ENCODE data around the gene KIAA1671.

Gene KIAA1671

DNA sequence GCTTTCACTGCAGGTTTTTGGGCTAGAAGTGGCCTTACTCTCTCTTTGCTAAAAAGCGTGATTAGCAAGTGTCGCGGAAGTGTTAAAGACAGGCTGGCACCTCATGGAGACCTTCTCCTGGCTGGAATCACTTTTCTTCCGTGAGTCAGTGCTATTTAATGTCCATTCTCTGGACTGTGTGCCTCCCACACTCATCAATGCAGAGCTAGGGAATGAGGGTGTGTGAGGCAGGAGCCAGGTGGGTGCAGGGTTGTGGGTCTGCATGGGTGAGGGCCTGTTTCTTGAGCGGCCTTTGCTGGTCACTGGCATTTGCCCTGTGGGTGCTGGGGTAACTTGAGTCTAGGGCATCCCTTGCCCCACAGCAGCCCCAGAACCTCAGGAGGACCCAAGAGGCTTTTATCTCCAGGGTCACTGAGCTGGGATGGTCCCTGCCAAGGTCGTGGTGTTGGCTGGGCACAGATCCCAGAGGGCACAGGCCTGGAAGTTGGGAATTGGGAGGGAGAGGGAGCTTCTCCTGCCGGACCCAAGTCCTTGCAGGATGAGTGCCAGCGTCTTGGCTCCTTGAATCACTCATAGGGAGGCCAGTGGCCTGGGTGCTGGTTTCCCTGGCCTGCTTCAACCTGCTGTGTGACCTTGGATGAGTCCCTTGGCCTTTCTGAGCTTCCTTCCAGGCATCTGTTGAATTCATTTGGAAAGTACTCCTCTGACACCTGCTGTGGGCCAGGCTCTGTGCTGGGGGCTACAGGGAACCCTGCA is 30.0 kb downstream of the KIAA1671 start:
- DNase-seq, result no peak

DNA sequence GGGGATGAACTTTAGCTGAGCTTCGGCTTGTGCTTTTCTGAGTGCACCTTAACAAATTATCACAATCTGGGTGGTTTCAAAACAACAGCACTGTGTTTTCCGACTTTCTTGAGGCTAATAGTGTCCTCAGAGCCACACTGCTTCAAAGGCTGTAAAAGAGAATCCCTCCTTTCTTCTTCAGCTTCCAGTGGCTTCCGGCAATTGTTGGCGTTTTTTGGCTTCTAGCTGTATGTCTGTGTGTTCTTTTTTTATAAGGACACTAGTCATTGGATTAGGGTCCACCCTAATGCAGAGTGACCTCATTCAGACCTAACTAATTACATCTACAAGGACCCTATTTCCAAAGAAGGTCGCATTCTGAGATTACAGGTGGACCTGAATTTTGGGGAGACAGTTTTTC is 30.6 kb downstream of the KIAA1671 start:
- no peak for DNase-seq

DNA sequence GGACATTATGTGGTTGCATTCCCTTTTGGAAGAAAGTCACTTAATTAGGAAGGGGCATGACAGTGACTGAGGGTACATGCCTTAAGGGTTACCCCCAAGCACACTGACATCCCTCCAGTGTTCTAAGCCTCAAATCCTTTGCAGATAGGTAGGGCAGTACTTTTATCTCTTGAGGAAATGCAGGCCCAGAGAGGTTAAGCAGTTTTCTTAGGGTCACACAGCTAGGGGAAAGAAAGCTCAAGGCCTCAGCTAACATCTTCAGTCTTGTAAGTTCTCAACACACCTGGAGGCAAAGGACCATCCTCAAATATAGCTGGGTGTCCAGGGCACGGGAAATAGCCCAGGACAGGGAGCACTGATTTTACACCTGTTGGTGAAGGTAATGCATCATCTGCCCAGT is 31.6 kb downstream of the KIAA1671 start:
- no peak for DNase-seq

DNA sequence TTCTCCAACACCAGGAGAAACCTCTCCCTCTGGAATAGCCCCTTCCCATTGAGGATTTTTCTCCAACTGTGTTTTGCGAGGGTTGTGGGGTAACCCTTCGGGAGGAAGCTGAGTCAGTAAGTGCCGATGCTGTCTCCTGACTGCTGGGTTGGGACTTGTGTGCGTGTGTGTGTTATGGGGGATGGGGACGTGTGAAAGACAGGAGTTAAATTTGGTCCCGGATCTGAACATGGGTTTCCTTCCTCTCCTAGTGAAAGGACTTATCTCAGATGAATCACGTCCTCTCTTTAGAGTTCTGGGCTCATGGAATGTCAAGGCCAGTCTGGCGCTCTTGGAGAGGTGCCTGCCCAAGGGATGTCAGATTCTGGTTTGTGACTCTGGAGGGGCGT is 33.3 kb downstream of the KIAA1671 start:
- no peak for DNase-seq

DNA sequence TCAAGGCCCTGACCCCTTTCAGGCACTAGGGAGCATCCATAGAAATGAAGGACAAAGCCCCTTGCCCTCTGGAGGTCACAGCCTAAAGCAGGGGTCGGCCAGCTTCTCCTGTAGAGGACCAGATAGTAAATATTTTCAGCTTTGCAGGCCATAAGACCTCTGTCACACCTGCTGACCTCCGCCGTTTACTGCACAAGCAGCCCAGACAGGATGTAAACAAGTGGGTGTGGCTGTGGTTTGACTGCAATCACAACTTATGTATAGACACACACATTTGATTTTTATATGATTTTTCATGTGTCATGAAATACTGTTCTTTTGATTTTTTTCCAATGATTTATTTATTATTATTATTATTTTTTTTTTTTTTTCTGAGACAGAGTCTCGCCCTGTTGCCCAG is 34.3 kb downstream of the KIAA1671 start:
- DNase-seq, result no peak

DNA sequence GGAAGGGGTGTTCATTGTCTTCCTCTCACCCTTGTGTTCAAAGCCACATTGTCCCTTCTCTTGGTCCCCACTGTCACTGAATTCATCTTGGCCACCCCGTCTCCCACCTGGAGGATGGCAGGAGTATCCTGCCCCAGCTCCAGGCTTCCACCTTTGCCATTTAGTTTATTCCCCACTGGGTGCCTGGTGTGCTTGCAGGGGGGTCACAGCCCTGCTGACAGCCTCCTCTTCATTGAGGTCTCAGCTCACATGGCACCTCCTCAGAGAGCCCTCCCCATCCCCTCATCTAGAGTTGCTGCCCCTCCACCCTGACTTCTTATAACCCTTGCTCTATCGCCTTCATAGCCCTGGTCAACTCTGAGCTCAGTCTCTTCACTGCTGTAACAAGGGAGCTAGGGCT is 36.6 kb downstream of the KIAA1671 start:
- no peak for DNase-seq

DNA sequence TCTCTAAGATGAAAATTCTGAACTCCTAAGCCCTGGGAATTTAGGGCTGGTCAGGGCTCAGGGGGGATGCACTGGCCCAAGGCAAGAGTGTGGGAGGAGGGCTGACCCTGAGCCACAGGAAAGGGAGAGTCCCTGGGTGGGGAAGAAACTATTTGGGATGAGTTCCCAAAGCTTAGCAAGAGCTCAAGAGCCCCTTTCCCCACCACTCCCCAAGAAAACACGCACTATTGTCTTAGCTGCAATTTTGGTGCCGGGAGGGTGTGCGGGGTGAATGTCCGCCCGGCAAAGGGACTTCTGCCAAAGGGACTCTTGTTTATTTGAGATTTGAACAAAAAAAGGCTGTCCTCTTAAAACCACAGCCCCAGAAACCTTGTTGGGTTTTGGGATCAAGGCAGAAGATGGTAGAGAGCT is 37.0 kb downstream of the KIAA1671 start:
- no peak for DNase-seq

DNA sequence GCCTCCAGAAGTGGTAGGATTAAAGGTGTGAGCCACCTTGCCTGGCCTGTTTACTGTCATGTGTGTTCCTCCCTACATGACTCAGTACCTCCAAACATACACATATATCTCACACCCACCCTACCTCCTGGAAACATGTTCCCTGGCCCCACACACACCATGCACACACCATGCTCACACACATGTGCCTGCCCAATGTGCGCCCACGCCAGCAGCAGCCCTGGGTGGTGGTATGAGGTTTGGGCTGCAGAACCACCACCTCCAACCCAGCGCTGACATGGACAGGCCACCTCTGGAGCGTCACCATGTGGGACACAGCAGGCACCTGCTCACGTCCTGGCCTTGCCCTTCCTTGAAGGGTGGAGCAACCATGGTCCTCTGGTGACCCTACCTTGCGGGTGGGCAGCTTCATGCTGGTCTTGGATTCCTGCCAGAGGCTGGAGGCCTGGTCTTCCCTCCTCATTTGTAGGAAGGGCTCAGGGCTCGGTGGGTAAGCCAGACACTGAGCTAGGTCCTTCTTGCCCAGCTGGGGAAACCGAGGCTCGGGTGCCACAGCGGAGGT is 37.9 kb downstream of the KIAA1671 start:
- DNase-seq, result no peak

DNA sequence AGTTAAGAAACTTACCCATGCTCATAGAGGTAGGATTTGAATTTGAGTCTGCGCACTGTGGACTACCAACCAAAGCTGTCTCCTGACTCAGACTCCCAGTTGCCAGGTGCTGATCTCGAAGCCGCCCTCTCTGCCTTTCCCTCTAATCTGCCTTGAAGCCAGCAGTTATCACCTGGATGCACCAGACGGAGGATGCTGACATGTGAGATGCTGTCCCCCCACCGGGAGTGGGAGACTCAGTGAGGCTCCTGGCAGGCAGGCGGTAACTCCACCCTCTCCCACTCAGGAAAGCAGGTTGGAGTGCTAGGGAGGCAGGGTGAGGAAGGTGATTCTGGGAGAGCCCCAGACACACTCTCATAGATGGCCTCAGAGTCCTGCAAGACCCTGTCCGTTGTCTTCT is 40.4 kb downstream of the KIAA1671 start:
- DNase-seq, result no peak

DNA sequence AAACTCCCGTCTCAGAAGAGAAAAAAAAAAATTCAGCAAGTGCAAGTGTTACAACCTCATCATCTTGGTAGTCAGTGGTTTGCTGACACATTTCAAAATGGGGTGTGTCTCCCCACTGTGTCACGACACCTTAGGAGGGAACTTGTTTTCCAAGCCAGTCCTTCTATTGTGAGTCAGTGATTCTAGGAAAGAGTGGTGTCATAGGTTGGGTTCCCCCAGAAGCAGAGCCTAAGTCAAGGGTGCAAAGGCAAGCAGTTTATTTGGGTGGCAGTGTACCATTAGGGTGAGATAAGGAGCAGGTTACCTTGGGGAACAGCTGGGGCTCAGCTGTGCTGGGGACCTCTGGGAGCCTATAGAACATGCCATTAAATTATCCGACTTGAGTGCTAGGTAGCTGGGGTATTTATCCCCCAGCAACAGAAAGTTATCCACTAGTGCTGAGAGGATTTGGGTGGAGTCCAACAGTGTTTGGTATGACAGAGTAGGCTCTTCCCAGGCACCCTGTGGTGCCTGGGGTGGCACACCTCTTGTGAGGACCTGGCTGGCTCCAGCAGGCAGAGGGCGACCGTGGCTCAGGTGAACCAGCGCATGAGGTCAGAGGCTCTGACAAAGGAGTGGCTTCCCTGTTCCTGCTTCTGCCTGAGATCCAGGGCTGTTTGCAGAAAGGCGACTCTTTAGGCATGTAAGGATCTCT is 41.7 kb downstream of the KIAA1671 start:
- DNase-seq, result peak; percentile 16

DNA sequence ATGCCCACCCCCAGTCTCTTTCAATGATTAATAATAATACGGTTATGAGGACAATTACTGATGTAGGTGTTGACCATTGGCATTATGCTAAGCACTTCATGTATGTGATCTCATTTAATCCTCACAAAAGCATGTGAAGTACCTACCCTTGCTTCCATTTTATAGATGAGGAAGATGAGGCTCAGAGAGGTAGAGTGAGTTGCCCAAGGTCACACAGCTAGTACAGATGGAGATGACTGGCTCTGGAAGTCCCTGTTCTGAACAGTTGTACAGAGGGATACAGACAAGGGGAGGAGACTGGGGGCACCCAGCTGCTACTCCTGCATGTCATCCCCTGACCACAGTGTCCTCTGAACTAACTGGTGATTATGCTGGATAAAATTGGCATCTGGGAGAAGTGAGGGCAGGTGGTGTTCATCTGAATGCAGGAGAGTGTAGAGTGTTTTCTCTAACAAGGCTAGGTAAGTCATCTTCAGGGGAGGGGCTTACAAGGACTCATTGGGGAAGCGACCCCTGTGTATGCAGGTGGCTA is 43.2 kb downstream of the KIAA1671 start:
- DNase-seq, result no peak

DNA sequence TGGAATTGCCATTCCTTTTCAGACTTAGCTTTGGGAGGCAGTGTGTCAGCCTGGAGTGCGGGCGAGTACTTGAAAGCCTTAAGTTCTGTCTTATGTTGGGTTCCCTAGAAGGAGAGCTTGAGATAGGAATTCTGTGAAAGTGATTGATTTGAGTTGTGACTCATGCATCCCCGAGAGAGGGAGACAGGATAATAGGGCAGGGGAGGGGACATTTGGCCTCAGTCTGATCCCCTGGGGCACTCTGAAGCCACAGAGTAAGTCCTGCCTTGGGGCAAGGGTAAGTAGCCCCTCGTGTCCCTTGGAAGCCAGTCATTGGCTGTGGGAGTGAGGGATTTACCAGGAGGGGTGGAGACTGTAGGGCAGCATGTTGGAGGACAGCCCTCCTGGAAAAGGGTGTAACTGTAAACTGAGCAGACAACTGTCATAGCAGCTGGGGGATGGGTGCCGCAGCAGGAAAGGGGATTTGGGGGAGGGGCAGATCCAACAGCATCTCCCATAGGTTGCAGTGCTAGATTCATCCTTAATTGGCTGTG is 44.0 kb downstream of the KIAA1671 start:
- DNase-seq, result no peak

DNA sequence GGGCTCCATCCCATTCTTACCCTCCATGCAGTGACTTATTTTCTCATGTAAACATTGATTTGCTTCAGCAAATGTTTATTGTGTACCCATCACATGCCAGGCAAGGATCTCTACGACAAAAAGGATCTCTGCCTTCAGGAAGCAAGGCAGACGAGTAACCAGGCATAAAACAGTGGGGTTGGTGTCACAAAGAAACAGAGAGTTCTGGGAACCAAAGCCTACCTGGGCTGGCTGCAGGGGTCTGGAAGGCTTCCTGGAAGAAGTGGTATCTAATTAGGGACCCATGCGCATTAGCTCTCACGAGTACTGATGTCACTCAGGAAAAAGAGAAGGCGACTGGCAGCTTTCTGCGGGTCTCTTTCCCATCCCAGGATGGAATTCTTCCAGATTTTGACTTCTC is 44.5 kb downstream of the KIAA1671 start:
- DNase-seq, result no peak

DNA sequence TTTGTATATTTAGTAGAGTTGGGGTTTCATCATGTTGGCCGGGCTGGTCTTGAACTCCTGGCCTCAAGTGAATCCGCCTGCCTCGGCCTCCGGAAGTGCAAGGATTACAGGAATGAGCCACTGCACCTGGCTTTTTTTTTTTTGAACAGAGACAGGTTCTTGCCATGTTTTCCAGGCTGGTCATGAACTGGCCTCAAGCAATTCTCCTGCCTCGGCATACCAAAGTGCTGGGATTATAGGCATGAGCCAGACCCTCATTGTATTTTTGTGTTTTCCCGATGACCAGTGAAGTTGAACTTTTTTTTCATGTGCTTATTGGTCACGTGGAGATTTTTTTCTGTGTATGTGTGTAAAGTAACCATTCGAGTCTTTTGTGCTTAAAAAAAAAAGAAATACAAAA is 48.2 kb downstream of the KIAA1671 start:
- DNase-seq, result no peak

DNA sequence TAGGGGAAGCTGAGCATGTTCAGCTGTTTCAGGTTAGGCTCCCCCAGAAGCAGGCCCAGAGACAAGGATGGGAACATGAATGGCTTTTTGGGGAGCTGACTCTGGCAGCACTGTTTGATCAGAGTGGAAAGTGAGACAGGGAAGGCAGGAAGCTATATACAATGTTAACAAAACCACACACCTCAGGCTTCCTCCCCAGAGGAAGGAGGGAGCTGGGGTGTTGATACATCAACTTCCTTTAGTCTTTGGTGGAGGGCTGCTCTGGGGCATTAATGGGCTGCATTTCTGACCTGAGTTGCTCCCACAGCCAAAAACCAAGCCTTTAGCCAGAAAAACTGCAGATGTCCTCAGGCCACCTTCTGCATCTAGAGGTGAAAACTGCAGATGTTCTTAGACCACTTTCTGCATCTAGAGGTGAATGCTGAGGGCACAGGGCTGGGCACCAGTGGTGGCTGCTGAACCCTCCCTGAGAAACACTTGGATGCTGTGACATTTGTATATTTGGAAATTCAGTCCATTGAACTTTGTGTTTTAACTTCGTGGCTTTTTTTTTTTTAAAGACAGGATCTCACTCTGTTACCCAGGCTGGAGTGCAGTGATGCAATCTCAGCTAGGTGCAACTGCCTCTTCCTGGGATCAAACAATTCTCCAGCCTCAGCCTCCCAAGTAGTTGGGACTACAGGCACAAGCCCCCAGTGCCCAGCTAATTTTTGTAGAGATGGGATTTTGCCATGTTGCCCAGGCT is 49.9 kb downstream of the KIAA1671 start:
- DNase-seq, result no peak

DNA sequence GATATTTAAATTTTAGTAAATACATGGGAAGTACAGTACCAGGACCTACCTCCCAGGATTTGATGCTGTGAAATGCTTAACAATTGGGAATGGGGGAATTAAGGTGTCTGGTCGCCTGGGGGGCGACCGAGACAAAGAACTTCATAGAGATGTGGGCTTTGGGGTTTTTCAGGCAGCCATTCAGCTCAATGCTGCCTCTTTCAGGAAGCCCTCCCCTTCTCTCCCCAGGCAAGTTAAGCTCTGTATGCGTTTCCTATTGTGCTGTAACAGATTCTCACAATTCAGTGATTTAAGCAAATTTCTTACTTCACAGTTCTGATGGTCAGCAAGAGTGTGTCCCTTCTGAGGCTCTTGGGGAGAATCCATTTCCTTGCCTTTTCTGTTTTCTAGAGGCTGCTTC is 53.8 kb downstream of the KIAA1671 start:
- no peak for DNase-seq

DNA sequence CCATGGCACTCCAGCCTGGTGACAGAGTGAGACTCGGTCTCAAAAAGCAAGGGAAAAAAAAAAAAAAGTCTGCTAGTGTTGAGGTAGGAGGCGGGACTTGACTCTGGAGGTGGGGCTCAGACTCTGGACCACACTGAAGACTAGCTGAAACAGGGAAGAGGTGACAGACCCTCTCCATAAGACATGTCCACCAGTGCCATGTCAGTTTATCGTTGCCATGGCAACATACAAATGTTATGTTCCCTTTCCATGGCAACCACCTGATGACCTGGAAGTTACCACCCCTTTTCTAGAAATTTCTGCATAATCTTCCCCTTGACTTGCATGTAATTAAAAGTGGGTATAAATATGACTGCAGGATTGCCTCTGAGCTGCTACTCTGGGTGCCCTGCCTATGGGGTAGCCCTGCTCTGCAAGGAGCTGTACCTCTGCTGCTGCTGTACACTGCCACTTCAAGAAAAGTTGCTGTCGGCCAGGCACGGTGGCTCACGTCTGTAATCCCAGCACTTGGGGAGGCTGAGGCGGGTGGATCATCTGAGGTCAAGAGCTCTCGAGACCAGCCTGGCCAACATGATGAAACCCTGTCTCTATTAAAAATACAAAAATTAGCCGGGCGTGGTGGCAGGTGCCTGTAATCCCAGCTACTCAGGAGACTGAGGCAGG is 55.1 kb downstream of the KIAA1671 start:
- no peak for DNase-seq

DNA sequence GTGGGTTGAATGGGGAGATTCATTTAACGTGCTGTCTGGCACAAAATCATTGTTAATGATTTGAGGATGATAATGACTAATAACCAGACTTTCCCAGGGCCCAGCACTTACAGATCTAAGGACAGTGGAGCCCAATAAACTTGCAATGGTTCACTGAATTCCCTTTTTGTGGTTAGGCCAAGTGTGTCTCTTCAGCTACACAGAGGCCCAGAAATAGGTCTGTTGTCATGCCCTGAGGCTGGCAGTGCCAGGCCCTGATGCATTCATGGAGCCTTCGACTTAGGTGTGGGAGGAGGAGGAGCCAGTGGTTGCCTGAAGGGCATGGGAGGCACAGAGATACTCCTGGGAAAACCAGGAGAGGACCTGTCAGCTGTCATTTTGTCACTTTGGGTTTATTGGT is 56.1 kb downstream of the KIAA1671 start:
- no peak for DNase-seq

DNA sequence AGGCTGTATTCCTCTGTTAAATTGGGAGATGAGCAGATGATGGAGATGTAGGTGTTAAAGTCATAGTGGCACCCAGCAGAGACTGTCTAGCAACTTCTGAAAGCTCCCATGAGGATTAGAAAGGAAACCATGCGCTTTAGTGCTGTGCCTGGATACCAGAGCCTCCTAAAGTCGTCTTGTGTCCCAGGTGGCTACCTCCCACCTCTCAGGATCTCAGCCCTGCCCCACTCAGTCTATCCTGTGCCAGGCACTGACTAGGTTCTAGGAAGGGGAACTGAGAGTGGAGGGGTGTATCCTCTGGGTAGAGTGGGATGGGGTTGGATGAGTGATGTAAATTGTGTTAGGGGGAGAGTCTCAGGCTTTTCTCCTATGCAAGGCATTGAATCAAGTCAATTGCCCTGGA is 60.2 kb downstream of the KIAA1671 start:
- no peak for DNase-seq

DNA sequence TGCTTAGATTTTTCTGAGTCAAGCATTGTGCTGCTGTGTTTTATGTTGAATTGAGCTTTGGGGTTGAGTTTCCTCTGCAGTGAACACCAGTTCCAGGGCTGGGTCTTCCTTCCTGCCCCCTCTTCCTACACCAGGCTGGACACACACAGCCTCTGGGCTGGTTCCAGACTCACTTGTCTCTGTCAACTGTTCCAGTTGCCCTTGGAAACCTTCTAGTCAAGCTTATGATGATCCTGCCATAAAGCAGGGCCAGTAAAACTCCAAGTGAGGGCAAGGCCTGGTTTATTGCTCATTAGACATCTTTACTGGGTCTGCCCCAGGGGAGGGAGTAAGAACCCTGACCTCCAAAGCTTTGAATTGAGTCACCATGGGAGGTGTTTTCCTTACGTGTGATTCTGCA is 61.1 kb downstream of the KIAA1671 start:
- no peak for DNase-seq

DNA sequence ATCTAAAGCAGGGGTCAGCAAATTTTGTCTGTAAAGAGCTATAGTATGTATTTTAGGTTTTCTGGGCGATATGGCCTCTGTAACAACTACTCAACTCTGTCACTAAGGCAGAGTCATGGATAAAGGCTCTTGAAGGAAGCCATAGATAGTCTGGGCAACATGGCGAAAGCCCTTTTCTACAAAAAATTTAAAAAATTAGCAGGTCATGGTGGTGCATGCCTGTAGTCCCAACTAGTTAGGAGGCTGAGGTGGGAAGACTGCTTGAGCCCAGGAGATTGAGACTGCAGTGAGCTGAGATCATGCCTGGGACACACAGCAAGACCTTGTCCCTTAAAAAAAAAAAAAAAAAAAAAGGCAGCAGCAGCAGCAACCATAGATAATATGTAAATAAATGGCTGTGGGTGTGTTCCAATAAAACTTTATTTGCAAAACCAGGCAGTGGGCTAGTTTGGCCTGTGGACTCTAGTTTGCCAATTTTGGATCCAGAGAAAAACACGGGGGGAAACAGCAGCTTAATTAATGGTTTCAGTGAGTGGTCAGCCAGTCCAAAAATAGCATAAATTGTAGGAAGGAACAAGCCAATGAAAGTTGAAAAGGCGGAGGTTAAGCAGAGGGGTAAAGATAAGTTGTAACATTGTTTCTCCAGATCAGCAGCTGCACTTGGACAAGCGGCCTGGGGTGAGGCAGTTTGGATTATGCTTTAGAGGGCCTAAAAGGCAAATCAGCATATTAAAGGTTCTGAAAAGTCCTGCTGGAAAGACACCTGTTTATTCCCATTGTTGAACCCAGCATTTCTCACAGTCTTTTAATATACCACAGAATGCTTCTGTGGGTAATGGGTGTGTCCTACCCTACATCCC is 62.6 kb downstream of the KIAA1671 start:
- no peak for DNase-seq

DNA sequence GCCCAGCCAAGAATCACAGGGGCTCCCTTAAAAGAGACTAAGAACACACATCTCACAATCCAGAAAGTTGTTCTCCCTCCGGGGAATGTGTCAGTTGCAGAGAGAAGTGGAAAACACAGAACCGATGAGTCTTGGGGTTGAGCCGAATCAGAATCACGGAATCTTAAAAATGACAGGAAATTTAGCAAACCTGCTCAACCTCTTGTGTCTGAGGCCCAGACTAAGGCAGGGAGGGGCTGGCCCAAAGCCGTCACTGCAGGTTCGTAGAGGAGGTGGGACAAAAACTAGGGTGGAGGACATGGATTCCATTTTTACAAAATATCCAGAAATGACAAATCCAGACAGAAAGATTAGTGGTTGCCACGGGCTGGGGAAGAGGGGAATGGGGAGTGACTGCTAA is 63.8 kb downstream of the KIAA1671 start:
- DNase-seq, result no peak

All from NCI-H774 (cell line).